ENCODE results near the gene AUTS2.

The AUTS2 gene

GRCh38 chr7:69591805-69592204, 6.5 kb upstream of the AUTS2 start:
- TF ChIP-seq EZH2phosphoT487 (IDR thresholded peaks at IDR 0.05; ENCODE audit: borderline replicate concordance) = no peak
- TF ChIP-seq, protein P1, sequence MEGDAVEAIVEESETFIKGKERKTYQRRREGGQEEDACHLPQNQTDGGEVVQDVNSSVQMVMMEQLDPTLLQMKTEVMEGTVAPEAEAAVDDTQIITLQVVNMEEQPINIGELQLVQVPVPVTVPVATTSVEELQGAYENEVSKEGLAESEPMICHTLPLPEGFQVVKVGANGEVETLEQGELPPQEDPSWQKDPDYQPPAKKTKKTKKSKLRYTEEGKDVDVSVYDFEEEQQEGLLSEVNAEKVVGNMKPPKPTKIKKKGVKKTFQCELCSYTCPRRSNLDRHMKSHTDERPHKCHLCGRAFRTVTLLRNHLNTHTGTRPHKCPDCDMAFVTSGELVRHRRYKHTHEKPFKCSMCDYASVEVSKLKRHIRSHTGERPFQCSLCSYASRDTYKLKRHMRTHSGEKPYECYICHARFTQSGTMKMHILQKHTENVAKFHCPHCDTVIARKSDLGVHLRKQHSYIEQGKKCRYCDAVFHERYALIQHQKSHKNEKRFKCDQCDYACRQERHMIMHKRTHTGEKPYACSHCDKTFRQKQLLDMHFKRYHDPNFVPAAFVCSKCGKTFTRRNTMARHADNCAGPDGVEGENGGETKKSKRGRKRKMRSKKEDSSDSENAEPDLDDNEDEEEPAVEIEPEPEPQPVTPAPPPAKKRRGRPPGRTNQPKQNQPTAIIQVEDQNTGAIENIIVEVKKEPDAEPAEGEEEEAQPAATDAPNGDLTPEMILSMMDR (conservative IDR thresholded peaks at IDR 0.05; ENCODE audit: low read length) = no peak
- no peaks in the 10 kb centered on the region for H3K27me3 ChIP-seq (ENCODE audit: insufficient read depth, low read length, poor library complexity, severe bottlenecking)

DNA sequence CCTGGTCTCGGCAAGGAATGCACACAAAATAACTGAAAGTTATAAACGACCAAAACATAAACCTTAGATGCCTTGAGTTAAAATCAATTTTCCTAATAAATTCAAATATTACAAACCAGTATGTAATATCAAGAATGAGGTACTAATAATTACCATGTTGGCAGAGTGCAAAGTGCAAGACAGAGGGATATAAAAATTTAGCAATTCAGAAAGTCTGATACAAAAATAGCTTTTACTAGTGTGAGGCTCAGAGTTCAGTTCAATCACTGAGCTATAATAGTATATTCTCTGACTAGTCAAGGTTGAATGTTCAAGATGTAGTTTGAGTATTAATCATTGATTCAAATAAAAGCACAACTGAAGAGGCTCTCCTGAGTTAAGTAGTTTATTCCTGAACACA, 4.8 kb upstream of the AUTS2 start:
- H3K4me1 ChIP-seq (ENCODE audit: insufficient read depth, low read length, poor library complexity, severe bottlenecking) = peaks cover 14% of the 10 kb centered on the region
- no peaks in the 10 kb centered on the region for H3K27me3 ChIP-seq (ENCODE audit: insufficient read depth, low read length, poor library complexity, severe bottlenecking)
- H2AFZ ChIP-seq (ENCODE audit: low read length) = no peak overlapping the region

More at GRCh38 chr7:69591805-69592204, 6.5 kb upstream of the AUTS2 start:
- Histone ChIP-seq H3K9ac (ENCODE audit: low read depth, low read length, poor library complexity, severe bottlenecking) (no peak overlapping the region), H3F3A (ENCODE audit: low read depth) (no peaks in the 10 kb centered on the region), H3K4me2 (ENCODE audit: low read depth, low read length, poor library complexity, severe bottlenecking) (no peak overlapping the region), H3K36me3 (ENCODE audit: insufficient read depth, low read length) (no peaks in the 10 kb centered on the region), H3K9me3 (ENCODE audit: insufficient read depth, low read depth, low read length) (no peaks in the 10 kb centered on the region), H4K20me1 (ENCODE audit: insufficient read depth, low read length, poor library complexity, severe bottlenecking) (no peaks in the 10 kb centered on the region), H3K79me2 (ENCODE audit: insufficient read depth, low read length) (no peaks in the 10 kb centered on the region), H3K4me1 (ENCODE audit: insufficient read depth, low read length, poor library complexity, severe bottlenecking) (peaks cover 12% of the 10 kb centered on the region), H2AFZ (ENCODE audit: low read length) (no peak overlapping the region), H3K9me2 (replicated peaks; ENCODE audit: low read depth, low read length) (no peaks in the 10 kb centered on the region), H3K4me3 (ENCODE audit: low read length, poor library complexity, severe bottlenecking) (no peak overlapping the region)

GRCh38 chr7:69595415-69595814, 2.9 kb upstream of the AUTS2 start:
- Histone ChIP-seq H3K36me3 (ENCODE audit: insufficient read depth, low read length) (no peaks in the 10 kb centered on the region), H2AFZ (ENCODE audit: low read length) (no peak overlapping the region), H3K9me2 (replicated peaks; ENCODE audit: low read depth, low read length) (no peaks in the 10 kb centered on the region), H3K9ac (ENCODE audit: low read depth, low read length, poor library complexity, severe bottlenecking) (no peak overlapping the region), H3K4me1 (ENCODE audit: insufficient read depth, low read length, poor library complexity, severe bottlenecking) (peaks cover 14% of the 10 kb centered on the region), H3K79me2 (ENCODE audit: insufficient read depth, low read length) (peaks cover 18% of the 10 kb centered on the region), H3K4me2 (ENCODE audit: low read depth, low read length, poor library complexity, severe bottlenecking) (no peak overlapping the region), H4K20me1 (ENCODE audit: insufficient read depth, low read length, poor library complexity, severe bottlenecking) (peaks cover 7% of the 10 kb centered on the region), H3F3A (ENCODE audit: low read depth) (no peaks in the 10 kb centered on the region), H3K27me3 (ENCODE audit: insufficient read depth, low read length, poor library complexity, severe bottlenecking) (no peaks in the 10 kb centered on the region), H3K9me3 (ENCODE audit: insufficient read depth, low read depth, low read length) (no peaks in the 10 kb centered on the region), H3K4me3 (ENCODE audit: low read length, poor library complexity, severe bottlenecking) (no peak overlapping the region)
- TF ChIP-seq, protein P1 (conservative IDR thresholded peaks at IDR 0.05; ENCODE audit: low read length) = no peak
- TF ChIP-seq EZH2phosphoT487 (IDR thresholded peaks at IDR 0.05; ENCODE audit: borderline replicate concordance) = no peak

More for the DNA sequence above, 4.8 kb upstream of the AUTS2 start:
- Histone ChIP-seq H3K79me2 (ENCODE audit: insufficient read depth, low read length) (no peaks in the 10 kb centered on the region), H3F3A (ENCODE audit: low read depth) (no peaks in the 10 kb centered on the region), H3K4me2 (ENCODE audit: low read depth, low read length, poor library complexity, severe bottlenecking) (no peak overlapping the region), H3K9me3 (ENCODE audit: insufficient read depth, low read depth, low read length) (no peaks in the 10 kb centered on the region), H3K36me3 (ENCODE audit: insufficient read depth, low read length) (no peaks in the 10 kb centered on the region), H3K9ac (ENCODE audit: low read depth, low read length, poor library complexity, severe bottlenecking) (no peak overlapping the region), H4K20me1 (ENCODE audit: insufficient read depth, low read length, poor library complexity, severe bottlenecking) (no peaks in the 10 kb centered on the region), H3K4me3 (ENCODE audit: low read length, poor library complexity, severe bottlenecking) (no peak overlapping the region), H3K9me2 (replicated peaks; ENCODE audit: low read depth, low read length) (no peaks in the 10 kb centered on the region)
- TF ChIP-seq, protein P1 (conservative IDR thresholded peaks at IDR 0.05; ENCODE audit: low read length) = no peak
- TF ChIP-seq EZH2phosphoT487 (IDR thresholded peaks at IDR 0.05; ENCODE audit: borderline replicate concordance) = no peak
